ENCODE results near the gene HSD17B14. TPM values are rescaled to one million over a fixed set of nuclear protein-coding genes. Genes with fewer than 3 reads are reported as not detected.
"Not testable (repeated sequence)": the region's sequence is repeated elsewhere in the genome, so short reads cannot be mapped to it uniquely, and the experiment has no call there.

The HSD17B14 gene
- total RNA-seq, 1 donor from 2014 or later = 0.44 TPM

DNA sequence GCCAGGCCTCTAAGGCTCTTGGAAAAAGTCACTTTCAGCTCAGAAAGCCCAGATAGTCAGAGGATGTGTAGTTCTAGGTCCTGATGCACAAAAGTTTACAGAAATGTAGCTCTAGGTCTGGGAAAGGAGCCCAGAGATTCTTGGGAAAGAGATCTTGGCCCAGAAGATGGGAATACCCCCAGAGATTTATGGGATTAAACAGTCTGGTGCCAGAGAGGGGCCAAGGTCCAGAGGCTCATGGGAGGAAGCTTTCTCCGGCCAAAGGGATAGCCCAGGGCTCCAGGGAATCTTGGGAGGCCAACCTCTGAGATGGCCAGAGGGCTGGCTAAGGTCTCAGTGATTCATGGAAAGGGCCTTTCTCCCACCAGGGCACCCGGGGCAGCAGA is 40.6 kb downstream of the HSD17B14 start:
- peak overlapping the region; percentile 90 for H3K27ac Mint-ChIP-seq
- H3K36me3 Mint-ChIP-seq (ENCODE audit: low read depth) = peaks cover 2% of the 10 kb centered on the region
- H3K4me1 Mint-ChIP-seq = peaks cover 12% of the 10 kb centered on the region
- no peak for DNase-seq
- no peaks in the 10 kb centered on the region for H3K27me3 Mint-ChIP-seq
- intact Hi-C loops (cut with micrococcal nuclease) = loop anchor here (1.0 to 2.0 kb wide), 4 partner anchors 15 to 169 kb away; partner anchors contain the start of genes BCAT2, CA11 and FTL
- no peaks in the 10 kb centered on the region for H3K9me3 Mint-ChIP-seq
- peak overlapping the region; percentile 95 for H3K4me3 Mint-ChIP-seq

- Mint-ChIP-seq H3K4me1 (peaks cover 12% of the 10 kb centered on the region), H3K36me3 (ENCODE audit: low read depth) (no peaks in the 10 kb centered on the region), H3K27me3 (no peaks in the 10 kb centered on the region), H3K9me3 (no peaks in the 10 kb centered on the region), H3K4me3 (peak overlapping the region; percentile 95), H3K27ac (peak overlapping the region; percentile 90)
- DNase-seq = peak; percentile 95
- intact Hi-C loops (cut with micrococcal nuclease) = loop anchor here (1.0 to 2.0 kb wide), 4 partner anchors 16 to 170 kb away; partner anchors contain the start of genes BCAT2, CA11 and FTL
Observed at GRCh38 chr19:48795055-48795684, 41.1 kb downstream of the HSD17B14 start.

DNA sequence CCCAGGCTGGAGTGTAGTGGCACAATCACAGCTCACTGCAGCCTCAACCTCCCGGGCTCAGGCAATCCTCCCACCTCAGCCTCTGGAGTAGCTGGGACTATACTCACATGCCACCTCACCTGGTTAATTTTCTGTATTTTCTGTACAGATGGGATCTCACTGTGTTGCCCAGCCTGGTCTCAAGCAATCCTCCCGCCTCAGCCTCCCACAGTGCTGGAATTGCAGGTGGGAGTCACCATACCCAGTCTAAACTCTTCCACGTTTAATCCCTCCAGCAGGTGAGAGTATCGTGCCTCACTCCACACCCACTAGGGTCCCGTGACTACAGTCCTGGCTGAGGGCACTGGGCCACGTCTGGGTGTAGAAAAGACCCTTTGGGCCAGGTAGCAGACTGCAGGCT is 42.0 kb downstream of the HSD17B14 start:
- intact Hi-C loops (cut with micrococcal nuclease) = loop anchor here (2.0 kb wide), 3 partner anchors 17 to 171 kb away; partner anchors contain the start of genes BCAT2, CA11 and FTL
- Mint-ChIP-seq H3K27me3 (no peaks in the 10 kb centered on the region), H3K36me3 (ENCODE audit: low read depth) (no peaks in the 10 kb centered on the region), H3K4me3 (peak overlapping the region; percentile 95), H3K27ac (peak overlapping the region; percentile 15), H3K9me3 (no peaks in the 10 kb centered on the region), H3K4me1 (peaks cover 12% of the 10 kb centered on the region)
- no peak for DNase-seq

DNA sequence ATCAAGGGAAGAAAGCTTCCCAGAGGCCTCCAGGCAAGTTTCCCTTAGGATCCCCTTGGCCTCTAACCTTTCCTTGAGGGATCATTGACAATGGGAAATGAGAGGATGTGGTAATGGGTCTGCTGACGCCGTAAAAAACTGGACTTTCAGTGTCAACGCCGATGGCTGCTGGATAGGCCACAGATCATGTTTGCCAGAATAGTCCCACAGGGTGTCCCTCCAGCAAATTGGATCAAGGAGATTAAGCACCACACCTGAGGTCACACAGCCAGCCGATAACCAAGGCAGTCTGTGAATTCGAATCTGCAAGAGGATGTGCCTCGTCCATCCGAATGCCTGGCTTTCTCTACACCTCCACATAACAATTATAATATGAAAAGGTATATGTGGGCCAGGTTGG is 43.0 kb downstream of the HSD17B14 start:
- Mint-ChIP-seq H3K9me3 (no peaks in the 10 kb centered on the region), H3K4me3 (no peak overlapping the region)

GRCh38 chr19:48787331-48787730 is 49.0 kb downstream of the HSD17B14 start:
- H3K27ac Mint-ChIP-seq; DNase-seq; H3K27me3 Mint-ChIP-seq; H3K36me3 Mint-ChIP-seq (ENCODE audit: low read depth); H3K4me3 Mint-ChIP-seq; H3K4me1 Mint-ChIP-seq; H3K9me3 Mint-ChIP-seq; intact Hi-C loops (cut with micrococcal nuclease): not testable (repeated sequence)

More for the DNA sequence above, 43.0 kb downstream of the HSD17B14 start:
- no peaks in the 10 kb centered on the region for H3K27me3 Mint-ChIP-seq
- DNase-seq = no peak
- H3K27ac Mint-ChIP-seq = no peak overlapping the region
- peaks cover 12% of the 10 kb centered on the region for H3K4me1 Mint-ChIP-seq
- intact Hi-C loops (cut with micrococcal nuclease) = no loop called here
- no peaks in the 10 kb centered on the region for H3K36me3 Mint-ChIP-seq (ENCODE audit: low read depth)

DNA sequence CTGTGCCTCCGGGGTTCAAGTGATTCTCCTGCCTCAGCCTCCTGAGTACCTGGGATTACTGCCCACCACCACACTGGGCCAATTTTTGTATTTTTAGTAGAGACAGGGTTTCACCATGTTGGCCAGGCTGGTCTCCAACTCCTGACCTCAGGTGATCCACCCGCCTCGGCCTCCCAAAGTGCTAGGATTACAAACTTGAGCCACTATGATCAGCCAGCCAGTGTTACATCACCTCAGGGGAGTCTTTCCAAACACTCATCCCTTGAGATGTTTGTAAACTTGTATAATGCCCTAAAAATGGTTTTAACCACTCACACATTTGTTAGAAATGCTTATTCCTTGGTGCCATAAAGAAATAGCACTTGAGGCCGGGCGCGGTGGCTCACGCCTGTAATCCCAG is 49.9 kb downstream of the HSD17B14 start:
- H3K4me3 Mint-ChIP-seq; DNase-seq; H3K9me3 Mint-ChIP-seq; intact Hi-C loops (cut with micrococcal nuclease); H3K4me1 Mint-ChIP-seq; H3K27me3 Mint-ChIP-seq; H3K27ac Mint-ChIP-seq; H3K36me3 Mint-ChIP-seq (ENCODE audit: low read depth): not testable (repeated sequence)

DNA sequence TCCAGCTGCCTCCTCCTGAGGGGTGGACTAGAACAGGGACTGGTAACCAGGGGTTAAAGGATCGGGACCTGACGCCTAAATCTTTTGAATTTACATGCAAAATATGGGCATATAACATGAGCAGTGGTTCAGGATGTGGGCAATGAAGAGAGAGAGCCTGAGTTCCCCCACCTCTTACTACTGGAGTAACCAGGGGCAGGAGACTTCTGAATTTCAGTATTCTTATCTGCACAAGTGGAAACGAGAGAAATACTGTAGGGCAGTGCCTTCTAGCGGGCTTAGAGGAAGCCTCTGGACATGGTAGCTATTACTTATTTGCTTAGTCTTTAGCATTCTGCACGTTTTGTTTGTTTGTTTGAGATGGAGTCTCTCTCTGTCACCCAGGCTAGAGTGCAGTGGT is 51.8 kb downstream of the HSD17B14 start:
- intact Hi-C loops (cut with micrococcal nuclease) = no loop called here
- no peak for DNase-seq
- Mint-ChIP-seq H3K27me3 (peaks cover 12% of the 10 kb centered on the region), H3K9me3 (no peaks in the 10 kb centered on the region), H3K36me3 (ENCODE audit: low read depth) (no peaks in the 10 kb centered on the region), H3K4me3 (no peak overlapping the region), H3K4me1 (peaks cover 2% of the 10 kb centered on the region), H3K27ac (no peak overlapping the region)

DNA sequence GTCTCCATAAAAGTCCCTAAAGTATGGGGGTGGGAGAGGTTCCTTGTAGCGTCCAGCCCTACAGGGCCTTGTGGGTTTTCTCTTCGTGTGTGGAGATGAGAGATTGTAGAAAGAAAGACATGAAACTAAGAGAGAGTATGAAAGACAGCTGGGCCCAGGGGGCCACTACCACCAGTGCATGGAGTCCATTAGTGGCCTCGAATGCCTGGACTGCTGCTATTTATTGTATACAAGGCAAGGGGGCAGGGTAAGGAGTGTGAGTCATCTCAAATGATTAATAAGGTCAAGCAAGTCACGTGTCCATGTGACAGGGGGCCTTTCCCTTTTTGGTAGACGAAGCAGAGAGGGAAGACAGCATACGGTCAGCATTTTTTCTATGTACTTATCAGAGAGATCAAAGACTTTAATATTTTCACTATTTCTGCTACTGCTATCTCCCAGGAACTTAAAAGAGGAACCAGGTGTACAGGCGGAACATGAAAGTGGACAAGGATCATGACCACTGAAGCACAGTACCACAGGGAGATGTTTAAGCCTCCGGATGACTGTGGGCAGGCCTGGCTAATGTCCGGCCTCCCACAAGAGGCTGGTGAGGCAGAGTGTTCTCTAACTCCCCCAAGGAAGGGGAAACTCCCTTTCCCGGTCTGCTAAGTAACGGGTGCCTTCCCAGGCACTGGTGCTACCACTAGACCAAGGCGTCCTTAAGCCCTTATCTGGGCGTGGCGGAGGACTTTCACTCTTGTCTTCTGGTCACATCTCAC is 55.5 kb downstream of the HSD17B14 start:
- no peak for DNase-seq
- no peak overlapping the region for H3K4me3 Mint-ChIP-seq
- intact Hi-C loops (cut with micrococcal nuclease) = no loop called here

GRCh38 chr19:48779636-48780035 is 56.7 kb downstream of the HSD17B14 start:
- Mint-ChIP-seq H3K4me1 (peaks cover 2% of the 10 kb centered on the region), H3K27ac (no peak overlapping the region), H3K36me3 (ENCODE audit: low read depth) (no peaks in the 10 kb centered on the region), H3K27me3 (peaks cover 10% of the 10 kb centered on the region), H3K9me3 (no peaks in the 10 kb centered on the region), H3K4me3 (no peak overlapping the region)
- DNase-seq = no peak
- intact Hi-C loops (cut with micrococcal nuclease) = no loop called here

More for the DNA sequence above, 55.5 kb downstream of the HSD17B14 start:
- Mint-ChIP-seq H3K36me3 (ENCODE audit: low read depth) (no peaks in the 10 kb centered on the region), H3K27ac (no peak overlapping the region), H3K9me3 (no peaks in the 10 kb centered on the region), H3K27me3 (peaks cover 13% of the 10 kb centered on the region), H3K4me1 (peaks cover 2% of the 10 kb centered on the region)

DNA sequence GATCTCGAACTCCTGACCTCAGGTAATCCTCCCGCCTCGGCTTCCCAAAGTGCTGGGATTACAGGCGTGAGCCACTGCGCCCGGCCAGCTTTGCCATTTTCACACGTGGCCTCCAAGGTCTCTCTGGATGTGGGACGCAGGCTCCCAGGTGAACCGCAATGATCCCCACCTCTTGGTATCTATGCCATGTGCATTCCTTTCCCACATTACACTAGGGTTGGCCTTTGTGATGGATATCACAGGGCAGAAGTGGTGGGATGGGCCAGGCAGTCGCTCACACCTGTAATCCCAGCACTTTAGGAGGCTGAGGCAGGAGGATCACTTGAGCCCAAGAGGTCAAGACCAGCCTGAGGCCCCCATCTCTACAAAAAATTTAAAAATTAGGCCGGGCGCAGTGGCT is 58.6 kb downstream of the HSD17B14 start:
- Mint-ChIP-seq H3K36me3 (ENCODE audit: low read depth) (no peaks in the 10 kb centered on the region), H3K27ac (no peak overlapping the region), H3K27me3 (peaks cover 10% of the 10 kb centered on the region), H3K4me1 (peaks cover 2% of the 10 kb centered on the region), H3K4me3 (no peak overlapping the region), H3K9me3 (no peaks in the 10 kb centered on the region)
- intact Hi-C loops (cut with micrococcal nuclease) = no loop called here
- DNase-seq = no peak

GRCh38 chr19:48777139-48777538 is 59.2 kb downstream of the HSD17B14 start:
- Mint-ChIP-seq H3K4me1 (no peaks in the 10 kb centered on the region), H3K9me3 (no peaks in the 10 kb centered on the region), H3K27ac (no peak overlapping the region), H3K27me3 (peaks cover 10% of the 10 kb centered on the region), H3K36me3 (ENCODE audit: low read depth) (no peaks in the 10 kb centered on the region), H3K4me3 (no peak overlapping the region)
- no peak for DNase-seq
- intact Hi-C loops (cut with micrococcal nuclease) = no loop called here

GRCh38 chr19:48772503-48772953 is 63.8 kb downstream of the HSD17B14 start:
- no peaks in the 10 kb centered on the region for H3K4me1 Mint-ChIP-seq
- no peak for DNase-seq
- H3K36me3 Mint-ChIP-seq (ENCODE audit: low read depth) = no peaks in the 10 kb centered on the region
- H3K9me3 Mint-ChIP-seq = no peaks in the 10 kb centered on the region
- no peak overlapping the region for H3K27ac Mint-ChIP-seq
- peaks cover 10% of the 10 kb centered on the region for H3K27me3 Mint-ChIP-seq
- intact Hi-C loops (cut with micrococcal nuclease) = no loop called here
- H3K4me3 Mint-ChIP-seq = no peak overlapping the region

DNA sequence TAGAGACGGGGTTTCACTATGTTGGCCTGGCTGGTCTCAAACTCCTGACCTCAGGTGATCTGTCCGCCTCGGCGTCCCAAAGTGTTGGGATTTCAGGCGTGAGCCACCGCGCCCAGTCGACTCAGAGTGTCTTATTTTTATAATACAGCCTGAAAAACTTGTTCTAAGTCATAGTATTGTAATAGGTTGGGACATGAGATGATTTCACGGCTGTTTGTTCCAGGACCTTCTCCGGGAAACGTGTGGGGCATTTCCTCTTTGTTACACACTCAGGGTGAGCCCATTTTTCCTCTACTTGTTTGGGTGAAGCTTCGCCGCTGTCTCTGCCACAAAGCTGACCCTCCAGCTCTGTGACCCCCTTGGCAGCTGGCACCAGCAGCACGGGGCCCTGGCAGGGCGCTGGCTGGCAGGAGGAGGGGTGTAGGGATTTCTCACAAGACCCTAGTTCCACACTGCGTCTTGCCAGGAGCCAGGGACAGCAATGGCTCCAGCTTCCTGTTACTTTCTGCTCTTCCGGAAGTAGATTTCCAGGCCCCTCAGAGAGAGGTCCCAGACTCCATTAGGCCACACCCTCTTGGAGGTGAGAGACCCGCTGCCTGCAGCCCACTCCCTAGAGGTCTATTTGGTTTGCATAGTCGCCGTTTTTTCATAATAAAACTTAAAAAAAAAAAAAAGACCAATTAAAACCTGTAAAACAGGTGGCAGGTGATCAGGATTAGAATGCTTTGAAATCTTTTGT is 65.4 kb downstream of the HSD17B14 start:
- DNase-seq = no peak
- Mint-ChIP-seq H3K9me3 (no peaks in the 10 kb centered on the region), H3K4me1 (no peaks in the 10 kb centered on the region), H3K4me3 (no peak overlapping the region), H3K27ac (no peak overlapping the region), H3K36me3 (ENCODE audit: low read depth) (no peaks in the 10 kb centered on the region), H3K27me3 (peaks cover 9% of the 10 kb centered on the region)
- intact Hi-C loops (cut with micrococcal nuclease) = no loop called here

DNA sequence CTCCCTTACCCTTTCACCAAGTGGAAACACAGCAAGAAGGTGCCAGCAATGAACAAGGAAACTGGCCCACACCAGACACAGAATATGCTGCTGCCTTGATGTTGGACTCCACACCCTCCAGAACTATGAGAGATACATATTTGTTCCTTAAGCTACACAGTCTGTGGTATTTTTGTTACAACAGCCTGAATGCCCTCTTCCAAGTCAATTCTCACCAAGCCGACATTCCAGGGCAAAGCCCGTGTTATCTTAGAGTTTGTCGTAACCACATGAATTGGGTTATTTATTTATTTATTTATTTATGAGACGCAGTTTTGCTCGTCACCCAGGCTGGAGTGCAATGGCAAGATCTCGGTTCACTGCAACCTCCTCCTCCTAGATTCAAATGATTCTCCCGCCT is 66.0 kb downstream of the HSD17B14 start:
- H3K27me3 Mint-ChIP-seq = peaks cover 12% of the 10 kb centered on the region
- DNase-seq = no peak
- H3K9me3 Mint-ChIP-seq = no peaks in the 10 kb centered on the region
- intact Hi-C loops (cut with micrococcal nuclease) = no loop called here
- H3K27ac Mint-ChIP-seq = no peak overlapping the region
- H3K4me3 Mint-ChIP-seq = no peak overlapping the region
- H3K4me1 Mint-ChIP-seq = no peaks in the 10 kb centered on the region
- H3K36me3 Mint-ChIP-seq (ENCODE audit: low read depth) = no peaks in the 10 kb centered on the region
